Astrocyte (in vitro differentiated cells and primary cell): ENCODE data around the gene CPNE4.

Experiments used
- EZH2 ChIP-seq: IDR thresholded peaks from 2 replicates; pipeline ENCODE4 v1.6.1; 2012; ENCODE audit warnings: mild to moderate bottlenecking, low read length, inconsistent platforms; ENCODE audit not compliant: insufficient read depth
- TF ChIP-seq, protein P1 (sequence below): IDR thresholded peaks from 2 replicates; pipeline ENCODE4 v1.5.1; 2011; ENCODE audit warnings: low read depth, mild to moderate bottlenecking, inconsistent platforms, low read length, moderate library complexity; ENCODE audit not compliant: insufficient read depth

DNA sequence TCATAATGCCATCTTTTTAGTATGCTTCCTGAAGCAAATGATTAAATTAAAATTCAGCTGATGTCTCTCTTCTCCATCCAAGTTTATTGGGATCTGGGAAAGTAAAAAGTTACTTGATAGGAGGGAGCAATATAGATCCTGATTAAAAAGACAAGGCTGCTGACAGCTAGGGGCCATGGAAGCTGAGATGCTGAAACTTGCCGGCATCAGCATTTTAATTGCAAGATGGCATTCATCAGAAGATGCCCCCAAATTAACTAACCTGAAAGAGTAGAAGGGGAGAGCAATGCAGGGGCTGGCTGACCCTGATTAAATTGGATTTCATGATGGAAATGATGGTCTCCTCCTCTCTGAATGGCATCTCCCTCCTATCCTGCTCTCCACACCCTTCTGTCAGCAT, 31.1 kb downstream of the CPNE4 start:
- TF ChIP-seq, protein P1, sequence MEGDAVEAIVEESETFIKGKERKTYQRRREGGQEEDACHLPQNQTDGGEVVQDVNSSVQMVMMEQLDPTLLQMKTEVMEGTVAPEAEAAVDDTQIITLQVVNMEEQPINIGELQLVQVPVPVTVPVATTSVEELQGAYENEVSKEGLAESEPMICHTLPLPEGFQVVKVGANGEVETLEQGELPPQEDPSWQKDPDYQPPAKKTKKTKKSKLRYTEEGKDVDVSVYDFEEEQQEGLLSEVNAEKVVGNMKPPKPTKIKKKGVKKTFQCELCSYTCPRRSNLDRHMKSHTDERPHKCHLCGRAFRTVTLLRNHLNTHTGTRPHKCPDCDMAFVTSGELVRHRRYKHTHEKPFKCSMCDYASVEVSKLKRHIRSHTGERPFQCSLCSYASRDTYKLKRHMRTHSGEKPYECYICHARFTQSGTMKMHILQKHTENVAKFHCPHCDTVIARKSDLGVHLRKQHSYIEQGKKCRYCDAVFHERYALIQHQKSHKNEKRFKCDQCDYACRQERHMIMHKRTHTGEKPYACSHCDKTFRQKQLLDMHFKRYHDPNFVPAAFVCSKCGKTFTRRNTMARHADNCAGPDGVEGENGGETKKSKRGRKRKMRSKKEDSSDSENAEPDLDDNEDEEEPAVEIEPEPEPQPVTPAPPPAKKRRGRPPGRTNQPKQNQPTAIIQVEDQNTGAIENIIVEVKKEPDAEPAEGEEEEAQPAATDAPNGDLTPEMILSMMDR: no peak
- TF ChIP-seq EZH2: no peak
